GM19043 (cell line): ENCODE results near the gene PLEKHN1.

Experiments
- ATAC-seq: cut with Tn5 transposase; IDR thresholded peaks from one replicate; pipeline ENCODE4 v1.9.1; 2021; ENCODE audit warnings: low read depth; ENCODE audit not compliant: unreplicated experiment

PLEKHN1 gene

DNA sequence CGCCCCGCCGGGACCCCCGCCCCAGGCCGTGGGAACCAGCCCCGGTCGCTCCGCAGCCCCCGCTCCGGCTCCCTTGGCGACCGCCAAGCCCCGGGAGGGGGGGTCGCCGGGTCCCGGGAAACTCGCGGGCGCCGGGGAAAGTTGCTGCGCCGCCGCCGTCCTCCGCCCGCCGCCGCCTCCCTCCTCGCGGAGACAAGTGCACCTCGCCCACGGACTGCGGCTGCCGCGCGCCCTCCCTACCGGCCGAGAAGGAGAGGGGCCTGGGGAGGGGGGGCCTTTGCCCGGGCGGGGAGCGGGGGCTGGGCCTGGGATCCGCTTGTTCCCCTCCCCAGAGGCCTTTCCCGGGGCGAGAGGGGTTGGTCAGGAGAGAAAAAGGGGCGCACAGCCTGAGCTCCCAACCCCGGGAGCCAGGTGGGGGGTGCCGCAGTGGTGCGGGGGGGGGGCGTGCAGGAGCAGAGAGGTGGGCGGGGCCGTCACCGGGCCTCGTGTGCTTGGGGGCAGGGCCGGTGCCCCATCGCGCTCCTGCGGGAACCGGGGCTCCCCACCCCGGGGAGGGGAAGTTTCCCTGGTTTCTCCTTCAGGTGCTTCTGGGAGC lies 54.2 kb downstream of the PLEKHN1 start:
- no peak for ATAC-seq

GRCh38 chr1:1021010-1021919 lies 55.0 kb downstream of the PLEKHN1 start:
- ATAC-seq: no peak

- ATAC-seq: no peak
Measured at GRCh38 chr1:1021920-1022259, 55.6 kb downstream of the PLEKHN1 start.

- ATAC-seq: no peak
Measured at GRCh38 chr1:1022302-1023009, 56.2 kb downstream of the PLEKHN1 start.

- no peak for ATAC-seq
Measured at GRCh38 chr1:1023700-1024099, 57.4 kb downstream of the PLEKHN1 start.

- ATAC-seq: no peak
Measured at GRCh38 chr1:1024149-1024770, 58.0 kb downstream of the PLEKHN1 start.

- ATAC-seq: no peak
Measured at GRCh38 chr1:1024771-1025699, 58.8 kb downstream of the PLEKHN1 start.
